ENCODE results near the gene GULP1.
A peak's percentile ranks its signal among the peaks of the same experiment; 100 is the strongest.

GULP1 gene

GRCh38 chr2:188330316-188331053, 38.8 kb downstream of the GULP1 start:
- H3K36me3 ChIP-seq (replicated peaks in 1 of 2; ENCODE audit: control insufficient read depth in 2 of 2, insufficient read depth in 2 of 2, low read length in 2 of 2), result no peaks in the 10 kb centered on the region
- no peak overlapping the region for H2BK5ac ChIP-seq (ENCODE audit: low read length)
- H3K4me3 ChIP-seq (ENCODE audit: low read length in 2 of 2), result no peak overlapping the region
- H2BK120ac ChIP-seq (ENCODE audit: low read depth, low read length), result no peak overlapping the region
- H3K9ac ChIP-seq (ENCODE audit: low read depth, low read length, poor library complexity), result no peak overlapping the region
- H3K27ac ChIP-seq (replicated peaks; ENCODE audit: low read length), result no peak overlapping the region
- no peak overlapping the region for H2BK15ac ChIP-seq (ENCODE audit: low read length)
- H3K79me1 ChIP-seq (ENCODE audit: low read depth, low read length), result no peaks in the 10 kb centered on the region
- no peaks in the 10 kb centered on the region for H3K9me3 ChIP-seq (replicated peaks in 1 of 2; ENCODE audit: control insufficient read depth in 2 of 2, insufficient read depth in 1 of 2, low read depth in 1 of 2, low read length in 2 of 2)
- H4K8ac ChIP-seq (ENCODE audit: low read depth, low read length), result no peak overlapping the region
- H3K4me1 ChIP-seq (ENCODE audit: control insufficient read depth in 2 of 2, insufficient read depth in 1 of 2, low read depth in 1 of 2, low read length in 2 of 2), result peaks cover 8 to 12% of the 10 kb centered on the region in 2 donors
- peak; percentile 23 for DNase-seq (ENCODE audit: low spot score)
- no peak overlapping the region for H2AK5ac ChIP-seq (ENCODE audit: low read depth, low read length)
- no peak overlapping the region for H3K14ac ChIP-seq (ENCODE audit: low read length)
- H3K23ac ChIP-seq (ENCODE audit: low read depth, low read length, poor library complexity), result no peak overlapping the region
- H2AFZ ChIP-seq (ENCODE audit: low read length), result no peak overlapping the region
- no peak overlapping the region for H4K91ac ChIP-seq (ENCODE audit: low read depth, low read length, poor library complexity)
- no peaks in the 10 kb centered on the region for H3K27me3 ChIP-seq (ENCODE audit: control insufficient read depth in 3 of 3, insufficient read depth in 3 of 3, low read depth in 1 of 3, low read length in 3 of 3)
- no CpG with 5 or more reads among the region's 2 CpGs for WGBS, 2 donors (ENCODE audit: extremely low coverage in 2 of 2, insufficient read length in 2 of 2, insufficient replicate concordance in 1 of 2)
- no peak overlapping the region for H2BK12ac ChIP-seq (ENCODE audit: low read length)
- no peak overlapping the region for H3K4me2 ChIP-seq (ENCODE audit: insufficient read depth, low read length, poor library complexity, severe bottlenecking)
- H3K4ac ChIP-seq (ENCODE audit: low read length), result no peak overlapping the region
- H3K18ac ChIP-seq (ENCODE audit: low read length), result no peak overlapping the region

GRCh38 chr2:188332619-188333018, 40.9 kb downstream of the GULP1 start:
- H2AFZ ChIP-seq (ENCODE audit: low read length), result no peak overlapping the region
- H3K4me2 ChIP-seq (ENCODE audit: insufficient read depth, low read length, poor library complexity, severe bottlenecking), result no peak overlapping the region
- no peak overlapping the region for H2BK120ac ChIP-seq (ENCODE audit: low read depth, low read length)
- WGBS, 2 donors (ENCODE audit: extremely low coverage in 2 of 2, insufficient read length in 2 of 2, insufficient replicate concordance in 1 of 2), result no CpG with 5 or more reads among the region's 2 CpGs
- no peaks in the 10 kb centered on the region for H3K9me3 ChIP-seq (replicated peaks in 1 of 2; ENCODE audit: control insufficient read depth in 2 of 2, insufficient read depth in 1 of 2, low read depth in 1 of 2, low read length in 2 of 2)
- no peak overlapping the region for H2AK5ac ChIP-seq (ENCODE audit: low read depth, low read length)
- peaks cover 2 to 14% of the 10 kb centered on the region in 2 donors for H3K36me3 ChIP-seq (replicated peaks in 1 of 2; ENCODE audit: control insufficient read depth in 2 of 2, insufficient read depth in 2 of 2, low read length in 2 of 2)
- no peak overlapping the region for H2BK12ac ChIP-seq (ENCODE audit: low read length)
- no peak overlapping the region for H3K4me3 ChIP-seq (ENCODE audit: low read length in 2 of 2)
- no peak overlapping the region for H4K8ac ChIP-seq (ENCODE audit: low read depth, low read length)
- H3K4me1 ChIP-seq (ENCODE audit: control insufficient read depth in 2 of 2, insufficient read depth in 1 of 2, low read depth in 1 of 2, low read length in 2 of 2), result peaks cover 5 to 12% of the 10 kb centered on the region in 2 donors
- H3K18ac ChIP-seq (ENCODE audit: low read length), result peak overlapping the region; percentile 38
- peak overlapping the region; percentile 39 for H2BK5ac ChIP-seq (ENCODE audit: low read length)
- no peaks in the 10 kb centered on the region for H3K79me1 ChIP-seq (ENCODE audit: low read depth, low read length)
- no peak overlapping the region for H2BK15ac ChIP-seq (ENCODE audit: low read length)
- H3K27me3 ChIP-seq (ENCODE audit: control insufficient read depth in 3 of 3, insufficient read depth in 3 of 3, low read depth in 1 of 3, low read length in 3 of 3), result no peaks in the 10 kb centered on the region
- H3K9ac ChIP-seq (ENCODE audit: low read depth, low read length, poor library complexity), result no peak overlapping the region
- H3K27ac ChIP-seq (replicated peaks; ENCODE audit: low read length), result peak overlapping the region; percentile 63
- no peak overlapping the region for H3K23ac ChIP-seq (ENCODE audit: low read depth, low read length, poor library complexity)
- H3K4ac ChIP-seq (ENCODE audit: low read length), result no peak overlapping the region
- no peak overlapping the region for H3K14ac ChIP-seq (ENCODE audit: low read length)
- H4K91ac ChIP-seq (ENCODE audit: low read depth, low read length, poor library complexity), result no peak overlapping the region
- no peak for DNase-seq (ENCODE audit: low spot score)

GRCh38 chr2:188333751-188334524, 42.3 kb downstream of the GULP1 start:
- Histone ChIP-seq H3K9me3 (replicated peaks in 1 of 2; ENCODE audit: control insufficient read depth in 2 of 2, insufficient read depth in 1 of 2, low read depth in 1 of 2, low read length in 2 of 2) (no peaks in the 10 kb centered on the region), H3K9ac (ENCODE audit: low read depth, low read length, poor library complexity) (no peak overlapping the region), H2AFZ (ENCODE audit: low read length) (no peak overlapping the region), H3K4me3 (ENCODE audit: low read length in 2 of 2) (no peak overlapping the region), H3K4ac (ENCODE audit: low read length) (no peak overlapping the region), H3K14ac (ENCODE audit: low read length) (no peak overlapping the region), H2AK5ac (ENCODE audit: low read depth, low read length) (no peak overlapping the region), H2BK5ac (ENCODE audit: low read length) (no peak overlapping the region), H3K23ac (ENCODE audit: low read depth, low read length, poor library complexity) (no peak overlapping the region), H2BK120ac (ENCODE audit: low read depth, low read length) (no peak overlapping the region), H3K27ac (replicated peaks; ENCODE audit: low read length) (peak overlapping the region; percentile 78), H4K91ac (ENCODE audit: low read depth, low read length, poor library complexity) (no peak overlapping the region), H3K18ac (ENCODE audit: low read length) (no peak overlapping the region), H2BK12ac (ENCODE audit: low read length) (no peak overlapping the region), H3K79me1 (ENCODE audit: low read depth, low read length) (peaks cover 2% of the 10 kb centered on the region), H3K4me1 (ENCODE audit: control insufficient read depth in 2 of 2, insufficient read depth in 1 of 2, low read depth in 1 of 2, low read length in 2 of 2) (peaks cover 5 to 12% of the 10 kb centered on the region in 2 donors), H3K36me3 (replicated peaks in 1 of 2; ENCODE audit: control insufficient read depth in 2 of 2, insufficient read depth in 2 of 2, low read length in 2 of 2) (peaks cover 2 to 14% of the 10 kb centered on the region in 2 donors), H3K4me2 (ENCODE audit: insufficient read depth, low read length, poor library complexity, severe bottlenecking) (no peak overlapping the region), H3K27me3 (ENCODE audit: control insufficient read depth in 3 of 3, insufficient read depth in 3 of 3, low read depth in 1 of 3, low read length in 3 of 3) (no peaks in the 10 kb centered on the region), H2BK15ac (ENCODE audit: low read length) (no peak overlapping the region), H4K8ac (ENCODE audit: low read depth, low read length) (no peak overlapping the region)
- whole genome bisulfite sequencing, 2 donors (ENCODE audit: extremely low coverage in 2 of 2, insufficient read length in 2 of 2, insufficient replicate concordance in 1 of 2), result no CpG with 5 or more reads among the region's 5 CpGs
- DNase-seq (ENCODE audit: low spot score), result peak; percentile 54

GRCh38 chr2:188338463-188338862, 46.8 kb downstream of the GULP1 start:
- H4K91ac ChIP-seq (ENCODE audit: low read depth, low read length, poor library complexity), result no peak overlapping the region
- peaks cover 3% of the 10 kb centered on the region for H3K79me1 ChIP-seq (ENCODE audit: low read depth, low read length)
- peaks cover 8 to 16% of the 10 kb centered on the region in 2 donors for H3K9me3 ChIP-seq (replicated peaks in 1 of 2; ENCODE audit: control insufficient read depth in 2 of 2, insufficient read depth in 1 of 2, low read depth in 1 of 2, low read length in 2 of 2)
- H3K4me1 ChIP-seq (ENCODE audit: control insufficient read depth in 2 of 2, insufficient read depth in 1 of 2, low read depth in 1 of 2, low read length in 2 of 2), result peaks cover 5% of the 10 kb centered on the region in 2 donors
- DNase-seq (ENCODE audit: low spot score), result no peak
- H3K4ac ChIP-seq (ENCODE audit: low read length), result no peak overlapping the region
- no peak overlapping the region for H2BK15ac ChIP-seq (ENCODE audit: low read length)
- no peak overlapping the region for H3K14ac ChIP-seq (ENCODE audit: low read length)
- no peak overlapping the region for H2AK5ac ChIP-seq (ENCODE audit: low read depth, low read length)
- no peak overlapping the region for H2BK120ac ChIP-seq (ENCODE audit: low read depth, low read length)
- H3K4me2 ChIP-seq (ENCODE audit: insufficient read depth, low read length, poor library complexity, severe bottlenecking), result no peak overlapping the region
- no peak overlapping the region for H2AFZ ChIP-seq (ENCODE audit: low read length)
- H2BK5ac ChIP-seq (ENCODE audit: low read length), result no peak overlapping the region
- no CpG with 5 or more reads among the region's 3 CpGs for WGBS, 2 donors (ENCODE audit: extremely low coverage in 2 of 2, insufficient read length in 2 of 2, insufficient replicate concordance in 1 of 2)
- peaks cover 9 to 14% of the 10 kb centered on the region in 2 donors for H3K36me3 ChIP-seq (replicated peaks in 1 of 2; ENCODE audit: control insufficient read depth in 2 of 2, insufficient read depth in 2 of 2, low read length in 2 of 2)
- H3K27me3 ChIP-seq (ENCODE audit: control insufficient read depth in 3 of 3, insufficient read depth in 3 of 3, low read depth in 1 of 3, low read length in 3 of 3), result no peaks in the 10 kb centered on the region
- no peak overlapping the region for H3K23ac ChIP-seq (ENCODE audit: low read depth, low read length, poor library complexity)
- H3K9ac ChIP-seq (ENCODE audit: low read depth, low read length, poor library complexity), result no peak overlapping the region
- no peak overlapping the region for H4K8ac ChIP-seq (ENCODE audit: low read depth, low read length)
- H3K27ac ChIP-seq (replicated peaks; ENCODE audit: low read length), result no peak overlapping the region
- H2BK12ac ChIP-seq (ENCODE audit: low read length), result no peak overlapping the region
- H3K4me3 ChIP-seq (ENCODE audit: low read length in 2 of 2), result no peak overlapping the region
- H3K18ac ChIP-seq (ENCODE audit: low read length), result no peak overlapping the region

Measured in neuronal stem cell (in vitro differentiated cells).